Measurements from ENCODE around the gene ADARB2. TPM values are rescaled to one million over a fixed set of nuclear protein-coding genes. Genes with fewer than 3 reads are reported as not detected.

The ADARB2 gene
- total RNA-seq, 4 donors from 2014 or later: 1.3 to 5.4 (median 1.8) TPM

- H3K4me3 ChIP-seq: no peak overlapping the region
- H3K27me3 ChIP-seq: peaks cover 49% of the 10 kb centered on the region
- H3K4me1 ChIP-seq: no peaks in the 10 kb centered on the region
- no peak for ATAC-seq
- WGBS, 2 donors (ENCODE audit: low coverage in 1 of 2): 67% methylated on average over 3 of the region's 9 CpGs; no CpG with 5 or more reads in 1 of the 2 donors
- H3K27ac ChIP-seq: no peak overlapping the region
- H3K9me3 ChIP-seq: no peaks in the 10 kb centered on the region
- TF ChIP-seq, protein P1, sequence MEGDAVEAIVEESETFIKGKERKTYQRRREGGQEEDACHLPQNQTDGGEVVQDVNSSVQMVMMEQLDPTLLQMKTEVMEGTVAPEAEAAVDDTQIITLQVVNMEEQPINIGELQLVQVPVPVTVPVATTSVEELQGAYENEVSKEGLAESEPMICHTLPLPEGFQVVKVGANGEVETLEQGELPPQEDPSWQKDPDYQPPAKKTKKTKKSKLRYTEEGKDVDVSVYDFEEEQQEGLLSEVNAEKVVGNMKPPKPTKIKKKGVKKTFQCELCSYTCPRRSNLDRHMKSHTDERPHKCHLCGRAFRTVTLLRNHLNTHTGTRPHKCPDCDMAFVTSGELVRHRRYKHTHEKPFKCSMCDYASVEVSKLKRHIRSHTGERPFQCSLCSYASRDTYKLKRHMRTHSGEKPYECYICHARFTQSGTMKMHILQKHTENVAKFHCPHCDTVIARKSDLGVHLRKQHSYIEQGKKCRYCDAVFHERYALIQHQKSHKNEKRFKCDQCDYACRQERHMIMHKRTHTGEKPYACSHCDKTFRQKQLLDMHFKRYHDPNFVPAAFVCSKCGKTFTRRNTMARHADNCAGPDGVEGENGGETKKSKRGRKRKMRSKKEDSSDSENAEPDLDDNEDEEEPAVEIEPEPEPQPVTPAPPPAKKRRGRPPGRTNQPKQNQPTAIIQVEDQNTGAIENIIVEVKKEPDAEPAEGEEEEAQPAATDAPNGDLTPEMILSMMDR (IDR thresholded peaks at IDR 0.05): no peak
- TF ChIP-seq EP300 (IDR thresholded peaks at IDR 0.05) (no peak), POLR2A (IDR thresholded peaks at IDR 0.05) (no peak), POLR2AphosphoS5 (IDR thresholded peaks at IDR 0.05) (no peak)
- H3K36me3 ChIP-seq: no peaks in the 10 kb centered on the region
Measured at GRCh38 chr10:1654811-1655356, 82.4 kb downstream of the ADARB2 start.

- Histone ChIP-seq H3K27ac (no peak overlapping the region), H3K9me3 (no peaks in the 10 kb centered on the region), H3K4me1 (no peaks in the 10 kb centered on the region), H3K36me3 (no peaks in the 10 kb centered on the region), H3K27me3 (peaks cover 52% of the 10 kb centered on the region), H3K4me3 (no peak overlapping the region)
- ATAC-seq: no peak
- WGBS, 2 donors (ENCODE audit: low coverage in 1 of 2): 50% methylated on average over 2 of the region's 6 CpGs; no CpG with 5 or more reads in 1 of the 2 donors
- TF ChIP-seq POLR2AphosphoS5 (IDR thresholded peaks at IDR 0.05): no peak
- TF ChIP-seq EP300 (IDR thresholded peaks at IDR 0.05): no peak
- TF ChIP-seq, protein P1 (IDR thresholded peaks at IDR 0.05): no peak
- no peak for TF ChIP-seq POLR2A (IDR thresholded peaks at IDR 0.05)
Measured at GRCh38 chr10:1654247-1654646, 83.1 kb downstream of the ADARB2 start.

DNA sequence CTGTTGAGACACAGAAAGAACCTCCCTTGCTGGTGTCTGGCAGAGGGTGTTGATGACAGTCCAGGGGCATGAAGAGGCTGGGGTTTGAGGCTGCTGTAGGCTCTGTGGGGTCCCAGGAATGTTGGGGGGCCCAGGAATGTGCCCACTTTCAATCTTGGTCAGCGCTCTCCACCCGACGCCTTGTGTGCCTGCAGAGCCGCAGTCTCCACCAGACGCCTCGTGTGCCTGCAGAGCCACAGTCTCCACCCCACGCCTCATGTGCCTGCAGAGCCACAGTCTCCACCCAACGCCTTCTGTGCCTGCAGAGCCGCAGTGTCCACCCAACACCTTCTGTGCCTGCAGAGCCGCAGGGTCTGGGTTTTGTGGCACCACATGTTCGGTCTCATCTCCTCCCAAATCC is 84.0 kb downstream of the ADARB2 start:
- no peaks in the 10 kb centered on the region for H3K36me3 ChIP-seq
- WGBS, 2 donors (ENCODE audit: low coverage in 1 of 2): 20 to 86% methylated on average over 2 to 11 of the region's 11 CpGs
- H3K4me3 ChIP-seq: no peak overlapping the region
- ATAC-seq: no peak
- no peaks in the 10 kb centered on the region for H3K9me3 ChIP-seq
- H3K27ac ChIP-seq: no peak overlapping the region
- TF ChIP-seq POLR2A (IDR thresholded peaks at IDR 0.05) (no peak), POLR2AphosphoS5 (IDR thresholded peaks at IDR 0.05) (no peak), EP300 (IDR thresholded peaks at IDR 0.05) (no peak)
- TF ChIP-seq, protein P1 (IDR thresholded peaks at IDR 0.05): no peak
- no peaks in the 10 kb centered on the region for H3K4me1 ChIP-seq
- H3K27me3 ChIP-seq: peaks cover 53% of the 10 kb centered on the region

- ATAC-seq: no peak
- Histone ChIP-seq H3K4me1 (no peaks in the 10 kb centered on the region), H3K27me3 (peaks cover 53% of the 10 kb centered on the region), H3K36me3 (no peaks in the 10 kb centered on the region), H3K9me3 (no peaks in the 10 kb centered on the region), H3K27ac (no peak overlapping the region), H3K4me3 (no peak overlapping the region)
- WGBS, 2 donors (ENCODE audit: low coverage in 1 of 2): 40 to 54% methylated on average over 1 to 6 of the region's 9 CpGs
- no peak for TF ChIP-seq POLR2A (IDR thresholded peaks at IDR 0.05)
- TF ChIP-seq POLR2AphosphoS5 (IDR thresholded peaks at IDR 0.05): no peak
- no peak for TF ChIP-seq EP300 (IDR thresholded peaks at IDR 0.05)
- TF ChIP-seq, protein P1 (IDR thresholded peaks at IDR 0.05): no peak
Measured at GRCh38 chr10:1652151-1652550, 85.2 kb downstream of the ADARB2 start.

DNA sequence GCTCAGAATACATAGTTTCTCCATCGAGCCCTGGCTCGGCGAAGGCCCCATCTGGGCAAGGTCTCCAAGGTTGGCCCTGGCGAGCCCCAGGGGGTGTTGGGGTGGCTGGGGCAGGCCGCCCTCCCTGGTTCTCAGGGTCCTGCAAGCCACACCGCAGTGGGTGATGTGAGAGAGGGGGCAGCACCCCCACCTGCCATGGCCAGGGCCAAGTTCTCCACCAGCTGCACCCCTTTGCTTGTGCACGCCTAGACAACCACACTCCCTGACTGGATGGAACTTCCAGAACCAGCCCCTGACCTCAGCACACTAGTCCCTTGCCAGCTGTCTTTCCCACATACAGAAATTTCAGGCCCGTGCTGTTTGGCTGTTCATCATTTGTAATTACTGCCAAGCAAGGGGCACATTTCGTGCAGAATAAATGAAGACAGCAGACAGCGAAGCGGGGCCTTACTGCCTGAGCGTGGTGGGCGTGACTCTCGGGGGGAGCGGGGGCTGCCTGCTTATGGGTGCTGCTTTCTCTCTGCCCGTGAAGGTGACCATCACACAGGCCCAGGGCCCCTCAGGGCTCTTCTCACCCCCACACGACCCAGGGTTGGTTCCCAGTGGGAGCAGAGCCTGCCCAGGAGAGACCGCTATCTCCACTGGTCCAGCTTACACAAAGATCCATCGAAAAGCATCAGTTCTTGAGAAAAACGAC is 85.9 kb downstream of the ADARB2 start:
- H3K4me1 ChIP-seq: no peaks in the 10 kb centered on the region
- H3K36me3 ChIP-seq: no peaks in the 10 kb centered on the region
- H3K9me3 ChIP-seq: no peaks in the 10 kb centered on the region
- no peak overlapping the region for H3K27ac ChIP-seq
- 50 to 82% methylated on average over 1 to 4 of the region's 20 CpGs for WGBS, 2 donors (ENCODE audit: low coverage in 1 of 2)
- ATAC-seq: no peak
- TF ChIP-seq, protein P1 (IDR thresholded peaks at IDR 0.05): no peak
- TF ChIP-seq POLR2A (IDR thresholded peaks at IDR 0.05): no peak
- no peak for TF ChIP-seq EP300 (IDR thresholded peaks at IDR 0.05)
- no peak for TF ChIP-seq POLR2AphosphoS5 (IDR thresholded peaks at IDR 0.05)
- peaks cover 53% of the 10 kb centered on the region for H3K27me3 ChIP-seq
- H3K4me3 ChIP-seq: no peak overlapping the region
